MM.1S (cell line): ENCODE data around the gene BPIFB2.

ENCODE experiments used
- CTCF ChIP-seq: fragments of 300-600 bp; sonication (generic); IDR thresholded peaks from 2 replicates; pipeline ENCODE4 v1.5.1; 2016; ENCODE audit warnings: antibody characterized with exemption, low read length, mixed read lengths
- EZH2 ChIP-seq: fragments of 300-600 bp; sonication (generic); optimal IDR thresholded peaks from 2 replicates; pipeline ENCODE3; 2017; ENCODE audit warnings: low read depth, mild to moderate bottlenecking, antibody characterized with exemption, low read length, mixed read lengths
- EZH2phosphoT487 ChIP-seq: fragments of 300-600 bp; sonication (generic); IDR thresholded peaks from 2 replicates; pipeline ENCODE4 v1.6.1; 2018; ENCODE audit warnings: antibody characterized with exemption, low read length

DNA sequence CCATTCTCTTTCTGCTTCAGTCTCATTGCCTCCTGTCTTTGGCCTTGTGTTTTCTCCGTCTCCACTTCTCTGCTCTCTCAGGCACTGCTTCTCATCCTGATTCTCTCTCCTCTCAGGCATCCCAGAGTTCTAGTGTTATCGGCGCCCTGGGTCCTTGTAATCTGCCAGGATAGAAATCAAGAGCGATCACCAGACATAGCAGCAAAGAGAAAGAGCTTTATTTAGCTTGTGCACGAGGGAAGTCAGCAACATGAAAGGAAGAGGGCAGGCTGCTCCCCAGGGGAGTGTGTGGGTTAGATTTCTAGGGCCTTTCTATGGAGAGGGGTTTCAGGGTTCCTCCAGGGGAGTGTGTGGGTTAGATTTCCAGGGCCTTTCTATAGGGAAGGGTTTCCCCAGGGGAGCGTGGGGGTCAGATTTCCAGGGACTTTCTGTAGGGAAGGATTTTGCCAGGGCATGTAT, 35.8 kb upstream of the BPIFB2 start:
- TF ChIP-seq CTCF = no peak
- TF ChIP-seq EZH2phosphoT487 = no peak
- no peak for TF ChIP-seq EZH2
